H1 (cell line): Measurements from ENCODE around the gene USP53.

Source experiments
- CHD1 ChIP-seq: IDR thresholded peaks from 2 replicates; pipeline ENCODE4 v1.6.1; 2012; ENCODE audit warnings: low read depth, low read length, improper control_type of control experiment
- CTCF ChIP-seq, 3 experiments: IDR thresholded peaks; 1 replicate in 2 of 3; 2 replicates in 1 of 3; pipeline versions ENCODE4 v1.5.1 to v1.6.1; 2011; ENCODE audit warnings: low read length in 3 of 3, mild to moderate bottlenecking in 3 of 3, inconsistent platforms in 2 of 3, low read depth in 1 of 3, moderate library complexity in 1 of 3; ENCODE audit not compliant: insufficient read depth in 1 of 3; ENCODE audit errors: control extremely low read depth in 1 of 3
- EGR1 ChIP-seq: IDR thresholded peaks from 2 replicates; pipeline ENCODE4 v1.6.1; 2011; ENCODE audit warnings: low read depth, low read length, borderline replicate concordance
- EP300 ChIP-seq, 2 experiments: IDR thresholded peaks; 1 replicate in 1 of 2; 2 replicates in 1 of 2; pipeline ENCODE4 v1.6.1; 2011 to 2012; ENCODE audit warnings: low read depth in 2 of 2, low read length in 2 of 2, mild to moderate bottlenecking in 2 of 2, borderline replicate concordance in 1 of 2, inconsistent platforms in 1 of 2, moderate library complexity in 1 of 2
- HDAC2 ChIP-seq, 2 experiments: fragments of 300-600 bp in 1 of 2; sonication (generic) in 1 of 2; IDR thresholded peaks; 2 replicates each; pipeline ENCODE4 v1.6.1; 2011 to 2012; ENCODE audit warnings: low read depth in 2 of 2, low read length in 2 of 2, mild to moderate bottlenecking in 2 of 2, moderate library complexity in 2 of 2, borderline replicate concordance in 1 of 2, inconsistent platforms in 1 of 2
- MAFK ChIP-seq: IDR thresholded peaks from 2 replicates; pipeline ENCODE4 v1.6.1; 2012; ENCODE audit warnings: low read depth, mild to moderate bottlenecking, improper control_type of control experiment, low read length
- POLR2A ChIP-seq, 2 experiments: IDR thresholded peaks; 1 replicate in 1 of 2; 2 replicates in 1 of 2; pipeline ENCODE4 v1.6.1; 2011; ENCODE audit warnings: low read depth in 2 of 2, low read length in 2 of 2, mild to moderate bottlenecking in 2 of 2; ENCODE audit errors: control extremely low read depth in 1 of 2
- POLR2AphosphoS5 ChIP-seq: IDR thresholded peaks from 2 replicates; pipeline ENCODE4 v1.6.1; 2011; ENCODE audit warnings: low read depth, low read length
- POU5F1 ChIP-seq: IDR thresholded peaks from 2 replicates; pipeline ENCODE4 v1.6.1; 2011; ENCODE audit warnings: low read depth, mild to moderate bottlenecking, low read length, moderate library complexity
- RAD21 ChIP-seq, 2 experiments: IDR thresholded peaks in 1 of 2; conservative IDR thresholded peaks in 1 of 2; 2 replicates each; pipeline ENCODE4 v1.6.1; 2011; ENCODE audit warnings: low read depth in 2 of 2, low read length in 2 of 2, improper control_type of control experiment in 1 of 2, inconsistent platforms in 1 of 2, mild to moderate bottlenecking in 1 of 2, moderate library complexity in 1 of 2
- RFX5 ChIP-seq: IDR thresholded peaks from 2 replicates; pipeline ENCODE4 v1.6.1; 2011; ENCODE audit warnings: low read depth, low read length, improper control_type of control experiment, borderline replicate concordance
- SIRT6 ChIP-seq: IDR thresholded peaks from one replicate; pipeline ENCODE4 v1.7.1; 2012; ENCODE audit warnings: low read length, inconsistent platforms
- SRF ChIP-seq: IDR thresholded peaks from 2 replicates; pipeline ENCODE4 v1.6.1; 2011; ENCODE audit warnings: mild to moderate bottlenecking, low read depth, low read length, moderate library complexity
- YY1 ChIP-seq: IDR thresholded peaks from 2 replicates; pipeline ENCODE4 v1.6.1; 2011; ENCODE audit warnings: low read depth, mild to moderate bottlenecking, low read length

DNA sequence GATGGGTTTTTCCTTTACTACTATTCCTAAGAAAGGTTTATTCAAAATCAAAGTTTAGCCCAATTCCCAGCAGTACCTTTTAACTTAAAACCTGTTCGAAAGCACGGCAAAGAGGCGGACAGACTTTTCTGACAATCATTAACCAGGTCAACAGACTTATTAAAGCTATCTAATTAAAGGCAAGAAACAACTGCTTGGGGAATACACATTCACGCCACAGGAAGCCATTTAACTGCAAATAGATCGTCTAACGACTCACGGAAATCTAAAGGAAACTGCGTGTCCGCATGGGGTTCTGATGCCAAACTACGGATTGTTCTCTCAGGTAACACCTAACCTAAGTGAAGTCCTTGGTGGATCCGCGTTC lies 663 bp upstream of the USP53 start:
- TF ChIP-seq RAD21 (IDR thresholded peaks at IDR 0.05 in 1 of 2, conservative IDR thresholded peaks at IDR 0.05 in 1 of 2; ENCODE audit: low read depth in 2 of 2, low read length in 2 of 2): no peak
- TF ChIP-seq CTCF (IDR thresholded peaks at IDR 0.05; ENCODE audit: control extremely low read depth in 1 of 3, insufficient read depth in 1 of 3, low read depth in 1 of 3, low read length in 3 of 3): no peak
- TF ChIP-seq POU5F1: no peak
- no peak for TF ChIP-seq YY1
- no peak for TF ChIP-seq MAFK
- TF ChIP-seq POLR2A (IDR thresholded peaks at IDR 0.05; ENCODE audit: control extremely low read depth in 1 of 2, low read depth in 2 of 2, low read length in 2 of 2): no peak
- no peak for TF ChIP-seq SRF
- no peak for TF ChIP-seq POLR2AphosphoS5
- TF ChIP-seq EGR1: no peak
- TF ChIP-seq SIRT6: no peak
- no peak for TF ChIP-seq HDAC2 (IDR thresholded peaks at IDR 0.05; ENCODE audit: borderline replicate concordance in 1 of 2, low read depth in 2 of 2, low read length in 2 of 2)
- no peak for TF ChIP-seq CHD1
- TF ChIP-seq RFX5: no peak
- no peak for TF ChIP-seq EP300 (IDR thresholded peaks at IDR 0.05; ENCODE audit: borderline replicate concordance in 1 of 2, low read depth in 2 of 2, low read length in 2 of 2)
